Pulmonary artery endothelial cell (primary cell): ENCODE results near the gene COL20A1. TPM values are rescaled to one million over a fixed set of nuclear protein-coding genes. Genes with fewer than 3 reads are reported as not detected.
"Not testable (repeated sequence)": the region's sequence is repeated elsewhere in the genome, so short reads cannot be mapped to it uniquely, and the experiment has no call there.

ENCODE experiments used
- DNase-seq: peaks from one replicate; pipeline ENCODE4 v3.0.0-alpha.2; 2011; ENCODE audit warnings: low read depth, low spot score
- total RNA-seq: library from RNA; depleted of rRNA; stranded (reverse); fragments of >200 nt; gene quantifications from 2 replicates; pipeline ENCODE4 v1.2.3, GENCODE V29; 2014

Gene COL20A1
- total RNA-seq, 1 donor from 2014 or later, result not detected

DNA sequence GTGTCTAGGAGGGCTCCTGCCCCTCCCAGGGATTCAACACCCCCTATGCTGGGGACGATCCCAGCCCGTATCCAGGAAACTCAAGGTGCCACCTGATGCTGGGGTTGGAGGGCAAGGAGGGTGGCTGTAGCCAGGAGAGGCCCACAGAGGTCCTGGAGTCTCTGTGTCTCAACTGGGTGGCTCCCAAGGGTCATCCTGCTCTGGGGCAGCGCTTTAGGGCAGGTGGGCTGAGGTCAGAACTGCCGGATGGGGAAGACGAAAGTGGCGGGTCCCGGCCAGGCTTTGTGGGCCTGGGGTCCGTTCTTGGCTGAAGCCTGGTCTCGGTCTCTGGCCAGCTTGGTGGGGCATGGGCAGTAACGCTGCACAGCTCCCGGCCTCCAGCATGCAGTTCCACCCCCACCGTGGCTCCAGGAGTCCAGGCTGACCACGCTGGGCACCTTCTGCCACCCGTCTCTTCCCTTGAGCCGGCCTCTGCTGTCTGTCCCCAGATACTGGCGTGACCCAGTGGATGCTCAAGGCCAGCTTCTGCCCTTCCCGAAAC is 2.8 kb upstream of the COL20A1 start:
- no peak for DNase-seq

DNA sequence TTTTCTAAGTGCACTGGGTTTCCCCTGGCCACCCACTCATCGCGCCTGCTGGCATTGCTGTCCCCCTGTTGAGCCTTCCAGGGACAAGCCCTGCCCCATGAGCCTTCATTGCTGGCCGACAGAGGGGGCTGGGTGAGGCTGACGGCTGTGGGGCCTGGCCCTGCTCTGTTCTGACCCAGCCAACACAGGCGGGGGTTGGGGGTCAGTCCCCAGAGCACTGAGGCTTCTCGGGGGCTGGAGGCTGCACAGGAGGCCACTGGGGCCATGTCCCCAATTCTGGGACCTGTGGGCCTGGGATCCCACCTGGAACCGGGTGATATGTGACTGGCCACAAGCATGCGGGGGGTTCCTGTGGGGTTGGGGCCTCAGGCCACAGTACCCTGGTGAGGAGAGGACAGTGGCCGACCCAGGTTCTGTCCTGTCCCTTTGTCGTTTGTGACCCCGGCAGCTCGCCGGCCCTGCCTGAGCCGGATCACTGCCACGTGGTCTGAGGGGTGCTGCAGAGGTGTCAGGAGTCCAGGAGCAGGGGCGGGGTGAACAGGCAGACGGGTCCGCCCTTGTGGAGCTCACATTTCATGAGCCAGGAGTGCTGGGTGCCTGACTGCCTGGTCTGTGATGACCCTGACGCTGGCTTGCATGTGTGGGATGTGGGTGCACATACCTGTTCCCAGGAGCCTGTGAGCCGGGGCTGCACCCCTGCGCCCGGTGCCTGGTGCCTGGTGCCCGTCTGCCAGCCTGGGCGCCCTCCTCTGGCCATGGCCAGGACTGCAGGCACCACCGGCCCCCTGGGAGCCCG is 2.1 kb upstream of the COL20A1 start:
- no peak for DNase-seq

DNA sequence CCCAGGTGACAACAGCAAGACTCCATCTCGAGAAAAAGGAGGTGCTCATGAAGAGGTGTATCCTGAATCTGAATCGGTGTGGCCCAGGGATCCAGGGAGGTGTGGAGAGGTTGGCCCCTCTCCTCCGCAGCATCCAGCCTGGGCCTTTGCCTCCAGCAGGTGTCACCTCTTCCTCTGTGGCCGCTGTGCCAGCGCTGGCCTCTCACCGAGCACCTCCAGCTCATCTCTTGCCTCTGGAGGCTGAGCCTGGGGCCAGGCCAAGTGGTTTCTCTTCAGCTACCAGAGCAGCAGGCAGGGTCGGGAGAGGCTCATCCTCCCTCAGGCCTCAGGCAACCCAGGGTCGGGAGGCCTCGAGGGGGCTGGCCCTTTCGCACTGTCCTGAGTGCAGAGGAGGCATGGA is 1.2 kb upstream of the COL20A1 start:
- DNase-seq, result no peak

DNA sequence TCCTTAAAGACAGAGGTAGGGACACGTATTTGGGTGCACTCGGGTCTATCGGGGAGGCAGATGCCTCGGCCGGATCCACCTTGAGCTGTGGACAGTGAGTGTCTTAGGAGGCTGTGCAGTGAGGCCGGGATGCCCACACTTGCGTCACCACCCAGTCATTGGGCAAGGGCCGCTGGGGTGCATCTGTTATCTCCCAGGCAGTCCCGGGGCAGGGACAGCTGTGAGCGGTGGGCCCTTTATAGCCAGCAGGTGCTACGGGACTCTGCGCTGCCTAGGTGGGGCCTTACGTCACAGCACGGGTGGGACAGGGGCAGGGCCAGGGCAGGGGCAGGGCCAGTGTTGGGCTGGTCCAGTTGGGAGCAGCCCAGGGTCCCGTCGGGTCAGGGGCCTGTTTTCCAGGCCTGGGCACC is 689 bp upstream of the COL20A1 start:
- DNase-seq, result no peak

DNA sequence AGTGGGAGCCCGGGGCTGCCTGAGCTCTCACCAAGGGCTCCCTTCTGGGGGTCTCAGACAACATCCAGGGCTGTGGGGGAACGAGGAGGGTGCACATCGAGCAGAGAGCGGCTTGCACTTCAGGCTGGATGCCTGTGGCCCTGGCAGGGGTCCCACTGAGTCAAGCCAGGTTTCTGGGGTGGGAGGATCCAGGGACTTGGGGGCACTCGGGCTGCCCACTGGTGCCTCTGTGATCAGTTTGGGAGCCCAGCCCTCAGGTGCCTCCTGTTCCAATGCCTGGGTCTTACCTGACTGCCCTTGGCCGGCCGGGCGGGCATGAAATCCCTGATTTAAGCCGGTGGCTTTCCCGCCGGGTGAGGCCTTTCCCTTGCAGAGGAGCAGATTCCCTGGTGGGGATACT is 470 bp downstream of the COL20A1 start:
- no peak for DNase-seq

DNA sequence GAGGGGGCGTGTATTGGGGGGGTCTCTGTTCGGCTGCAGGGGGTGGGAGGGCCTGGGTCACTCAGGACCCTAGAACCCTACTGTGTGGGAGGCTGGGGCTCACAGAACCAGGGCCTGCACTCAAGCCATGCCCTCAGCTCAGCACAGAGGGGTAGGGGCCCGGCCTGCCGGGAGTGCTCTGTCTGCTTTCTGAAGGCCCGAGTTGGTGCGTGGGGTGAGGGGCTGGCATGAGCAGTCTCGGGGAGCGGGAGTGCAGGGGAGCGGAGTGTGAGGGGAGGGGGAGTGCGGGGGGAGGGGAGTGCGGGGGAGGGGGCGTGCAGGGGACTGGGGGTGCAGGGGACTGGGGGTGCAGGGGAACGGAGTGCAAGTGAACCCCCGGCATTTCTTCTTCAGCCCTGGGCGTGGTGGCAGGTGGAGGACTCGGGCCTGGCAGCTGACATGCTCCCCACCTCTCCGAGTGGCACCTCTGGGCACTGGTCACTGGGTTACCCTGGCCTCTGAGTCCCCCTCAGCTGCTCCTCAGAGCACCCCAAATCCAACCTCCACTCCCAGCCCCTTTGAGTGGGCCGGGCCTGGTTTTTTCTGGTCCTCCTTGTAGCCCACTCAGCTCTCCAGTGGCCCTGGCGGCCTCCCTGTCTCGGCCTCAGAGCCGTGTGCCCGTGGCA is 1.0 kb downstream of the COL20A1 start:
- no peak for DNase-seq

DNA sequence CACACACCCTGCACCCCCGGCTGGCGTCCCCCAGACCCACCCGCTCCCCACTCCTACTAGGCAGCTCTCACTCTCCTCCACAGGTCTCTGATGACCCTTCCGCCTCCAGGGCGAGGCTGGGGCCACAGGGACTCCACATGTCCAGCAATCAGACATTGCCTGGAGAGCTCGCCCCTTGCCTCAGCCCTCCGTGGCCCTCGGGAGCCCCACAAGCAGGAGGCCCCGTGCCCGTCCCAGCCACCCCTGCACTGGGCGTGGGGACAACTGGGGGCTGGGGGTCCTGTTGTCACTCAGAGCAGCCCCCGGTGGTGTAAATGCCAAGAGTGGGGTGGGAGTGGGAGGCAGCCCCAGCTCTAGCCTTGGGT is 1.5 kb downstream of the COL20A1 start:
- no peak for DNase-seq

DNA sequence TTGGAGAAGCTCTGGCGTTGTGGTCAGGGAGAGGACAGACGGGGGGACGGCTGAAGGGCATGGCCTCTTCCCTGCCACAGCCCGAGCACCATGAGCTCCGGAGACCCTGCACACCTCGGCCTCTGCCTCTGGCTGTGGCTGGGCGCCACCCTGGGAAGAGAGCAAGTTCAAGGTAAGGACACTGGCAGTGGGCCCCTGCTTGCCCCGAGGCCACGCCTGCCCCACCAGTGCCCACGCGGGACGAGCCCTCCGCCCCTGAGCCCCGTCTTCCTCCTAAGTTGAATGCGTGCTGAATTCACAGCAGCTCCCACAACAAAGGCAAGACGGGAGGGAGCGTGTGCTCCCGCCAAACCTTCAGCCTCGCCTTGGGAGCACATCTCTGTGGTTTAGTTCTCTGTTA is 2.0 kb downstream of the COL20A1 start:
- DNase-seq, result no peak

DNA sequence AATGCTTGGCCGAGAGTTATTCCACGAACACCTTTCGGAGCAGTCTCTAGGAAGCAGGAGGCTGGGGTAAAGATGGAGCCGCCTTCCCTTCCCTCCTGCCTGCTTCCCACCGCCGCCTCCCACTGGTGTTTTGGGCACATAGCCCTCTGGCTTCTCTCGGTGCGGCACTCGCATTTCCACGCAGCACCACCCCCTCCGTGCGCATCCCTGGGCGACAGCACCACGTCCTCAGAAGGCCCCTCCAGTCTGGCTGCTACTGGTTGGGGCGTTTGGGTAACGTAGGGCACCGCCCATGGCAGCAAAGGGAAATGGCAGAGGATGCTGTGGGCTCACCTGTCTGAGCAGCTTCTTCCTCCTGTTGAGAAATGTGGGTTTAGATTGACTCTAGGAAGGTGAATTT is 2.4 kb downstream of the COL20A1 start:
- DNase-seq, result no peak

DNA sequence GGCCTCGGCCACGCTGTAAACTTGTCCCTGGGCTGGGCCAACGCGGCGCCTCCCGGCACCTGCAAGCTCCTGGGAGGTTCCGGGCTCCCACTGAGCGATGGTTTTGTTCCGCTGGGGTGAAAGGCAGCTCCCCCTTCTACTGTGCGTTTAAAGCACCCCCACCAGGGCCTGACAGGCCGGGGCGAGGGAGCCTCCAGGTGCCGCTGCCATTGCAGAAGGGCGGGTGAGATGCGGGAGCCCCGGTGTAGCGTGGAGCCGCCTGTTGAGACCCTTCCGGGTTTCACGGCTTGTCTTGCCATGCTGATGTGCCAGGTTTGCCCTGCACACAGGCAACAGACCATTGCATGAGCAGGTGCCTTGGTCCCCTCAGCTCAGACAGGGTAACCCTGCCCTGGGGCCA is 2.9 kb downstream of the COL20A1 start:
- DNase-seq, result no peak

DNA sequence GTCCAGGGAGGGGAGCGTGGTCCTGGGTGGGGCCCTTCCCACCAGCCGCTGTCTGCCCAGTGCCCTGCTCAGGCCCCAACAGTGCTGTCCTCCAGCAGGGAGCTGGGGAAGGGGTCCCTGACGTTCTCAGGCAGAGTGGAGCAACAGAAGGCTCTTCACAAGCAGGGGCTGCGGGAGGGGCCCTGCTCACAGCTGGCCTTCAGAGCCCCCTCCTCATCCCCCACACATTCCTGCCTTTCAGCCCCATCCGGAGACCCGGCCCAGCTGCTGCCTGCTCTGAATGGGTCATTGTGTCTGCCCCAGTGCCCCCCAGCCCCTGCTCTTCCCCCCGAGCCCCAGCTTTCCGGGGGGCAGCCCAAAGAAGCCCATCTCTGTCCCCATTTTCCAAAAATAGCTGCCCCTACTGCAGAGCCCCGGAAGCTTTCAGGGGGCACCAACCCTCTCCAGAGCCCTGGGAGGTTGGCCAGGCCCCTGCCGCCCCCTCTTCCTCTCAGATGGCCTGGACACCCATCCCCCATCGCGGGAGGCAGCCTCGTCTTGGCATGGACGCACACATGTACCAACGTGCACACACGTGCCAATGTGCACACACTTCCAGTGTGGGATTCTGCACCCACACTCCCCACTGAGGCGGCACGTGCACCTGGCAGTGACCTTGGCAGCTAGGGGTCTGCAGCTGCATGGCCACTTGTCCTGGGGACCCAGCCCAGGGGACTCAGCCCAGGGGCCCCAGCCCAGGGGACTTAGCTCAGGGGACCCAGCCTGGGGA is 3.7 kb downstream of the COL20A1 start:
- DNase-seq, result no peak

DNA sequence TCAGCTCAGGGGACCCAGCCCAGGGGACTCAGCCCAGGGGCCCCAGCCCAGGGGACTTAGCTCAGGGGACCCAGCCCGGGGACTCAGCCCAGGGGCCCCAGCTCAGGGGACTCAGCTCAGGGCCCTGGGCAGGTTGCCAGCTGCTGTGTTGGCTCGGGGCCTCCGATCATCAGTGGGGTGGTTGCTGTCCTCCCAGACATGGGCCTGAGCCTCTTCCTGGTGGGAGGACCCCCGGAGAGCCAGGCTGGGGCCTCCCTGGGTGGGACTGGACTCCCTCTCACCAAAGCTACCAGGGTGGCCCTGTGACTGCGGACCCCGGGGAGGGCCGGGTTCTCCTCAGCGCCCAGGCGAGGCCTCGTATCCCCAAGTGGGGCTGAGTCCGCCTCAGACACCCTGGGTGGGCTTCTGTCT is 4.4 kb downstream of the COL20A1 start:
- no peak for DNase-seq

DNA sequence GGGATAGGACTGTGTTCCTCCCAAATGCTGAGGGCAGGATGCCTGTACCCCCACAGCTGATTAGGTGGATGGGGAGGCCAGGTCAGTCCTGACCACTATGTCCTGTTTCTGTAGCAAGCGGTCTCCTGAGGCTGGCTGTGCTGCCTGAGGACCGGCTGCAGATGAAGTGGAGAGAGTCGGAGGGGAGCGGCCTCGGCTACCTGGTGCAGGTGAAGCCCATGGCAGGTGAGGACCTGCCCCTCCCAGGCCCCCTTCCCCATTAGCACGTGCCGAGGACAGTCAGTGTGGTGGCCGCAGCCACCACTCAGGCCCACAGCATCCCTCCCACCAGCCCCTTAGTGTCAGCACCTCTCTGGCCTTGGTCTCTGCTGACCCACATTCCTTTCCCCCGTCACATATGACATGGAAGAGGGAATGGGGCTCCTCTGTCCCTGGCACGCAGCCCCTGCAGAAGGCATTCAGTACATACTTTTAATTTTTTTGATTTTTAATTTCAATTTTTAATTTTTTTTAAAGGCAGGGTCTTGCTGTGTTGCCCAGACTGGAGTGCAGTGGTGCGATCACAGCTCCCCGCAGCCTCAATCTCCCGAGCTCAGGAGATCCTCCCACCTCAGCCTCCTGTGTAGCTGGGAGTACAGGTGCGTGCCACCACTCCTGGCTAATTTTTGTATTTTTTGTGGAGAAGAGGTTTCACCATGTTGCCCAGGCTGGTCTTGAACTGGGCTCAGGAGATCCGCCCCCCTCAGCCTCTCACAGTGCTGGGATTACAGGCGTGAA is 5.0 kb downstream of the COL20A1 start:
- no peak for DNase-seq

DNA sequence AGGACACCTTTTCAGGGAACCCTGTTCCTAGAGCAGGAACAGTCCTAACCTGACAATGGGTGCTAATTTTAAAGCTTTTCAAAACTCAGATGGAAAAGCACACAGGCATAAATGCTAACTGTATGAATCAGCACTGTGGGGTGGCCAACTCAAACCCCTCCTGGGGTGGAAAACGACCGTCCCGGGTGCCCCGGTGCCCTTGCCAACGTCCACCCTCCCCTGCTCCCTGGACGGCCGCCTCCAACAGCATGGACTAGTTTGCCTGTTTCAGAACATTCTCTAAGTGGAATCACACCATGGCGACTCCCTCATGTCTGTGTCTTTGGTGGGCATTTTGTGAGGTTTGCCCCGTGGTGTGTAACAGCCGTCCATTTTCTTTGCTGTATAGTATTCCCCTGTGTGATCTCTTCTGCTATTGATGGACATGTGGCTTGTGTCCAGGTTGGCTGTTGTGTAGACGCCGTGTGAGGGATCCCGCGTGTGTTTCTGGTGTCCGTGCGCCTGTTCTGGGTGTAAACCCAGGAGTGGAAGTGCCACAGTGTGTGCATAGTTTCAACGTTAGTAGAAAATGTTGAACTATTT is 5.8 kb downstream of the COL20A1 start:
- DNase-seq, result no peak

DNA sequence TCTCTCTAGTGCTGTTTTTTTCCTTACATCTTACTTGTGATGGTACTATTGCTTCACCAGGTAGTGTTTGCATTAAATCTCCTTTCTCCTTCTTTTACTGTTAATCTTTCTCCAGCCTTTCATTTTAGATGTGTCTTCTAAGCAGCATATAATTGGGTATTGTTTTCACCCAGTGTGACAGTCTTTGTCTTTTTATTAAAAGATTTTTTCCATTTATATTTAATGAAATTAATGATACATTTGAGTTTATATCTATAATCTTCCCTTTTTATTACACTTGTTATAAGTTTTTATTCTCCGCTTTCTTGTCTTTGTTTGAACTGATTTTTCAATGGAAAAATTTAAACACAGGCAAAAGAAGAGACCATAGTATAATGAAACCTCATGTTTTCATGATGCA is 8.7 kb downstream of the COL20A1 start:
- no peak for DNase-seq

DNA sequence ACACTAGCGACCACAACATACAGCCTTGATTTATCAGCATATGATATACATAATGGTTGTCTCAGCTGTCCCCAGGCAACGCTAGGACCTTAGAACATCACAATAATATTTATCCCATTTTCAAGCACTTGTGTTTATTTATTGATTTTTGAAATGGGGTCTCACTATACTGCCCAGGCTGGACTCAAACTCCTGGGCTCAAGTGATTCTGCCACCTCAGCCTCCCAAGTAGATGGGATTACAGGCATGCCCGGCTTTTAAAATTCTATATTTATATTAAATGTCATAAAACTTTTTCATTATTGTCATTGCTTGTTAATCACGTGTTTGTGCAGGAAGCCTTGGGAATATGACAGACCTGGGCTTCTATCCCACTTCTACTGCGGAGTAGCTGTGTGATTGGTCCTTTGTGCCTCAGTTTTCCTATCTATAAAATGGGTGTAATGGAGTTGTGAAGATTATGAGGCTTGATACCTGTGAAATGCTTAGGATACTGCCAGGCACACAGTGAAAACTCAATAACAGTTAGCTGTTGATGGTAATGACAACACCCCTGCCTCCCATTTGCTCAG is 10.2 kb downstream of the COL20A1 start:
- DNase-seq, result no peak

DNA sequence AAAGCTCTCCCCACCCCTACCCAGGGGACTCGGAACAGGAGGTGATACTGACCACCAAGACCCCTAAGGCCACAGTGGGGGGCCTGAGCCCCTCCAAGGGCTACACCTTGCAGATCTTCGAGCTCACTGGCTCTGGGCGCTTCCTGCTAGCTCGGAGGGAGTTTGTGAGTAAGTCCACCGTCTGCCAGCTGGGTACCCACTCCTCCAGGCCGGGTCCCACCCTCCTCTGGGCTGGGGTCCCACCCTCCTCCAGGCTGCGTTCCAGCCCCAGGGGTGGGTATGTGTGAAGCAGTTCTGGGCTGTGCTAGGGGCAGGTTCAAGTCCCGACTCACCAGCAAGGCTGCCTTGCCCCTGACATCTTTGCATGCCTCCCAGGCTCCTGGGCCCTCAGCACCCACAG is 12.4 kb downstream of the COL20A1 start:
- no peak for DNase-seq

DNA sequence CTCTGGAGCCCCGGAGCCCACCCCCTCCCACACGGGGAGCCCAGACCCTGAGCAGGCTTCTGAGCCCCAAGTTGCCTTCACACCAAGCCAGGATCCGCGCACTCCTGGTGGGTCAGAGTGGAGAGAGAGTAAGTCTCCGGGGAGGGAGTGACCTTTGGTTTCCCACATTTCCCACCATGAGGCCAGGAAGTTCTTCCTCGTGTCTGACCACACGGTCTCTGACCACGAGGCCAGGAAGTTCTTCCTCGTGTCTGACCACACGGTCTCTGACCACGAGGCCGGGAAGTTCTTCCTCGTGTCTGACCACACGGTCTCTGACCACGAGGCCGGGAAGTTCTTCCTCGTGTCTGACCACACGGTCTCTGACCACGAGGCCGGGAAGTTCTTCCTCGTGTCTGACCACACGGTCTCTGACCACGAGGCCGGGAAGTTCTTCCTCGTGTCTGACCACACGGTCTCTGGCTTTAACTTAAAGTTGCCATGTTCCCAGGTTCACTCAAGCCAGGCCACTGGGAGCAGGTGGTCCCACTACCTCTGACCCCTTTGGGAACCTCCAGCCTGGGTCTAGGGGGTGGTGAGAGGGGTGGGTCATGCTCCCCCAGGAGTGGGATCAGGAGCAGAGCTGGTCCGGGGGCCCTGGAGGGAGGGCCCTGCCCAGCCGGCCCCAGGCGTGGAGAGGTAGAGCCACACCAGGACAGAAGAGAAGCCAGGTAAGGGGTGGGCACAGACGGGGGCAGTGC is 13.1 kb downstream of the COL20A1 start:
- DNase-seq, result not testable (repeated sequence)

DNA sequence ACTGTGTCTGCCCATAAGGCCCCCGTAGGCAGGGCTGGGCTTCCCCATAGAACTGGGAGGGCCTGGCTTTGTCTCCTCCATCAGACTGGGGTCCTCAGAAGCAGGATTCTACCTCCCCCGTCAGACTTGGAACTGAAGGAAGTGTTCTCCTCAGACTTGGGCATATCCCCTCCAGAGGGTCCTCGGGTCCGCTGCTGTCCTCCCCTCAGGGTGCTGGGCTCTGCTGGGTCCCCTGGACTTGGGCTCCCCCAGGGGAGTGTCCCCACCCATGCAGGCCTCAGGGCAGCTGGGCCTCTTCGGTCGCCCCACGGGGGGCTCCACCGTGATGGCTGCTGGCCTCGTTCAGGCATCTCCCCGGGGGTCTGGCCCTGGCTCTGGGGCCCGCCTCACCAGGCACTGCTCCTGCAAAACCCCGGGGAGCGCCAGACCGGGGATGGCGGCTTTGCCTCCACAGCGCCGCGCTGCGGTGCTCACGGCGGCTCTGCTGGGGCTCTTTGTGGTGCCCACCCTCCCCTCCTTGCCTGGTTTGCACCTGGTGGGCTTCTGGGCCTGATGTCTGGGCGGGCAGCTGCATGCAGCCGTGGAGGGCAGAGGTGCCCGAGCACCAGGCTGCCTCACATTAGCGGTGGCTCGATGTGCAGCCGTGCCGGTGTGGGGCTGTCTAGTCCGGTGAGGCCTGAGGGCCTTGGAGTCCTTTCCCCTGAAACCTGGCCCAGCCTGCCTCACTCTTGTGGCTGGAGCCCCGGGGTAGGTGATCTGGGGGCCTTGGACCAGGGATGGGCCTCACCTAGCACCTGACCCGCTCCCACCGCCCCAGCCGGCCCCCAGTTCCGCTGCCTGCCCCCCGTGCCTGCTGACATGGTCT is 13.9 kb downstream of the COL20A1 start:
- no peak for DNase-seq
